GM23338 (cell line): ENCODE measurements around the gene KCNT2. TPM values are rescaled to one million over a fixed set of nuclear protein-coding genes. Genes with fewer than 3 reads are reported as not detected.

ENCODE experiments used
- ATAC-seq: fragments of 200-7000 bp; cut with Tn5 transposase; 3 replicates; pipeline ENCODE4 v1.9.1; 2020
- DNase-seq: peaks from one replicate; pipeline ENCODE4 v3.0.0-alpha.2; 2015; ENCODE audit warnings: low spot score
- H2AFZ ChIP-seq: fragments of 200-600 bp; sonication (generic); 2 replicates; pipeline ENCODE4 v1.8.0; 2016; ENCODE audit warnings: antibody characterized with exemption, mild to moderate bottlenecking, moderate library complexity
- H3F3A ChIP-seq: fragments of 200-600 bp; sonication (generic); replicated peaks from 2 replicates; pipeline ENCODE4 v1.8.0; 2017; ENCODE audit warnings: antibody characterized with exemption, mixed run types, low read depth
- H3K27ac ChIP-seq: fragments of 200-600 bp; sonication (generic); 2 replicates; pipeline ENCODE4 v1.6.1; 2016; ENCODE audit warnings: low read depth
- H3K27me3 ChIP-seq: fragments of 200-600 bp; sonication (generic); 2 replicates; pipeline ENCODE4 v1.8.0; 2016; ENCODE audit warnings: mild to moderate bottlenecking, mixed run types, moderate library complexity; ENCODE audit not compliant: insufficient read depth
- H3K36me3 ChIP-seq: fragments of 200-600 bp; sonication (generic); 2 replicates; pipeline ENCODE4 v1.8.0; 2016; ENCODE audit warnings: mild to moderate bottlenecking; ENCODE audit not compliant: insufficient read depth
- H3K4me1 ChIP-seq: fragments of 200-600 bp; sonication (generic); 2 replicates; pipeline ENCODE4 v1.8.0; 2016; ENCODE audit warnings: mild to moderate bottlenecking, moderate library complexity; ENCODE audit not compliant: insufficient read depth
- H3K4me2 ChIP-seq: fragments of 200-600 bp; sonication (generic); 2 replicates; pipeline ENCODE4 v1.7.1; 2017; ENCODE audit warnings: mixed run types
- H3K4me3 ChIP-seq: fragments of 200-600 bp; sonication (generic); 2 replicates; pipeline ENCODE4 v1.6.1; 2016; ENCODE audit warnings: mixed run types
- H3K79me2 ChIP-seq: fragments of 200-600 bp; sonication (generic); replicated peaks from 2 replicates; pipeline ENCODE4 v1.8.0; 2017; ENCODE audit warnings: mild to moderate bottlenecking; ENCODE audit not compliant: insufficient read depth
- H3K9me2 ChIP-seq: fragments of 200-600 bp; sonication (generic); 2 replicates; pipeline ENCODE4 v1.8.0; 2017; ENCODE audit not compliant: insufficient read depth
- H4K20me1 ChIP-seq: fragments of 200-600 bp; sonication (generic); replicated peaks from 2 replicates; pipeline ENCODE4 v1.8.0; 2017; ENCODE audit warnings: mild to moderate bottlenecking; ENCODE audit not compliant: insufficient read depth
- H3K27ac Mint-ChIP-seq: 2 replicates; pipeline ENCODE4 v1.8.0; 2020; ENCODE audit warnings: inconsistent platforms, mild to moderate bottlenecking, moderate library complexity, mixed read lengths
- H3K27me3 Mint-ChIP-seq: 3 replicates; pipeline ENCODE4 v1.8.0; 2022; ENCODE audit warnings: low read depth, mild to moderate bottlenecking, moderate library complexity, mixed read lengths, inconsistent platforms; ENCODE audit not compliant: insufficient read depth, poor library complexity
- H3K36me3 Mint-ChIP-seq: 3 replicates; pipeline ENCODE4 v1.8.0; 2021; ENCODE audit warnings: low read depth, mild to moderate bottlenecking, inconsistent platforms, moderate library complexity, mixed read lengths
- H3K4me1 Mint-ChIP-seq: 3 replicates; pipeline ENCODE4 v1.8.0; 2020; ENCODE audit warnings: mild to moderate bottlenecking, inconsistent platforms, mixed read lengths
- H3K4me3 Mint-ChIP-seq: 3 replicates; pipeline ENCODE4 v1.8.0; 2021; ENCODE audit warnings: moderate library complexity, mild to moderate bottlenecking, inconsistent platforms, mixed read lengths
- H3K9me3 Mint-ChIP-seq: 3 replicates; pipeline ENCODE4 v1.8.0; 2020; ENCODE audit warnings: moderate library complexity, mild to moderate bottlenecking, inconsistent platforms, mixed read lengths
- CREB1 ChIP-seq: fragments of 250-450 bp; sonication (Bioruptor Pico); IDR thresholded peaks from 2 replicates; pipeline ENCODE4 v1.5.0; 2020; ENCODE audit warnings: low read depth, mild to moderate bottlenecking, moderate library complexity
- EZH2 ChIP-seq: fragments of 200-600 bp; sonication (generic); IDR thresholded peaks from one replicate; pipeline ENCODE4 v1.8.0; 2017; ENCODE audit warnings: antibody characterized with exemption, mild to moderate bottlenecking, low read depth; ENCODE audit not compliant: unreplicated experiment
- JUNB ChIP-seq: IDR thresholded peaks from one replicate; pipeline ENCODE4 v1.6.1; 2016; ENCODE audit warnings: antibody characterized with exemption; ENCODE audit not compliant: unreplicated experiment
- POLR2AphosphoS5 ChIP-seq: IDR thresholded peaks from 2 replicates; pipeline ENCODE4 v1.6.1; 2016; ENCODE audit warnings: antibody characterized with exemption, low read depth
- ZNF114 ChIP-seq: fragments of 250-450 bp; sonication (Bioruptor Pico); IDR thresholded peaks from 2 replicates; pipeline ENCODE4 v1.5.0; 2020; ENCODE audit warnings: mild to moderate bottlenecking, moderate library complexity
- ZNF331 ChIP-seq: fragments of 250-450 bp; sonication (Bioruptor Pico); IDR thresholded peaks from 2 replicates; pipeline ENCODE4 v1.5.0; 2020; ENCODE audit warnings: low read depth, mild to moderate bottlenecking, moderate library complexity
- ZNF462 ChIP-seq: fragments of 250-450 bp; sonication (Bioruptor Pico); IDR thresholded peaks from 2 replicates; pipeline ENCODE4 v1.5.0; 2020; ENCODE audit warnings: mild to moderate bottlenecking, moderate library complexity
- polyA plus RNA-seq: library from polyadenylated mRNA; unstranded; fragments of >200 nt; fragmentation: Nextera tagmentation; extraction: Ambion mirVana; gene quantifications from 2 replicates; pipeline ENCODE4 v1.2.1, GENCODE V29; 2016
- total RNA-seq: library from RNA; depleted of rRNA; stranded (reverse); fragments of >200 nt; shearing (Covaris generic); gene quantifications from 2 replicates; pipeline ENCODE4 v1.2.3, GENCODE V29; 2014

Gene KCNT2
- total and polyA plus RNA-seq, 2 experiments from 2014 or later: 5.4 to 13.4 TPM

GRCh38 chr1:196544617-196545016 lies 63.6 kb downstream of the KCNT2 start (continued):
- no peak for TF ChIP-seq ZNF462 (CRISPR knock-in tag)
- TF ChIP-seq JUNB: no peak
- TF ChIP-seq ZNF114: no peak
- TF ChIP-seq ZNF331: no peak

- no peak for ATAC-seq
- no peak overlapping the region for H2AFZ ChIP-seq
- no peaks in the 10 kb centered on the region for H3K9me2 ChIP-seq
- 0 out of 2 replicates have a peak, but pooled peaks cover 4% of the 10 kb centered on the region for H4K20me1 ChIP-seq
- H3K27me3 Mint-ChIP-seq: no peaks in the 10 kb centered on the region
- H3K4me2 ChIP-seq: no peak overlapping the region
- H3K27me3 ChIP-seq: no peaks in the 10 kb centered on the region
- peaks cover 72% of the 10 kb centered on the region for H3K79me2 ChIP-seq
- H3K9me3 Mint-ChIP-seq: peaks cover 8% of the 10 kb centered on the region
- DNase-seq: no peak
- no peak overlapping the region for H3K4me3 Mint-ChIP-seq
- no peak overlapping the region for H3K4me3 ChIP-seq
- no peak overlapping the region for H3K27ac Mint-ChIP-seq
- peaks cover 7% of the 10 kb centered on the region for H3K36me3 ChIP-seq
- H3K27ac ChIP-seq: no peak overlapping the region
- peaks cover 17% of the 10 kb centered on the region for H3K36me3 Mint-ChIP-seq
- H3F3A ChIP-seq: no peaks in the 10 kb centered on the region
- H3K4me1 ChIP-seq: no peaks in the 10 kb centered on the region
- H3K4me1 Mint-ChIP-seq: no peaks in the 10 kb centered on the region
- TF ChIP-seq CREB1 (CRISPR knock-in tag) (no peak), JUNB (no peak), POLR2AphosphoS5 (no peak), EZH2 (no peak), ZNF114 (no peak), ZNF462 (CRISPR knock-in tag) (no peak)
Measured at GRCh38 chr1:196543833-196544232, 64.4 kb downstream of the KCNT2 start.
